HEK293T (cell line): ENCODE results near the gene MACROH2A1.

ENCODE experiments used
- CTCF ChIA-PET: fragments of 350-600 bp; formaldehyde crosslinking; extraction: SDS; loops from one replicate; lab custom pipeline; 2021; ENCODE audit warnings: antibody characterized with exemption, inconsistent platforms; lab: Yijun Ruan, JAX
- POLR2A ChIA-PET: fragments of 350-600 bp; formaldehyde crosslinking; extraction: SDS; loops from one replicate; lab custom pipeline; 2020; ENCODE audit warnings: antibody characterized with exemption, inconsistent platforms; lab: Yijun Ruan, JAX
- DNase-seq: peaks from one replicate; pipeline ENCODE4 v3.0.0; 2012; ENCODE audit warnings: mixed read lengths; ENCODE audit errors: extremely low spot score
- ARNT ChIP-seq: fragments of 450-650 bp; IDR thresholded peaks from 2 replicates; pipeline ENCODE4 v1.6.1; 2017; ENCODE audit warnings: mild to moderate bottlenecking
- BHLHE40 ChIP-seq: fragments of 450-650 bp; IDR thresholded peaks from 2 replicates; pipeline ENCODE4 v1.6.1; 2016; ENCODE audit warnings: mild to moderate bottlenecking, moderate library complexity, borderline replicate concordance
- CTBP1 ChIP-seq: fragments of 450-650 bp; IDR thresholded peaks from 2 replicates; pipeline ENCODE4 v1.6.1; 2016; ENCODE audit warnings: borderline replicate concordance
- ELF4 ChIP-seq: fragments of 450-650 bp; IDR thresholded peaks from 2 replicates; pipeline ENCODE4 v1.6.1; 2017; ENCODE audit warnings: antibody characterized with exemption
- FOXA1 ChIP-seq: fragments of 450-650 bp; IDR thresholded peaks from 2 replicates; pipeline ENCODE4 v1.6.1; 2016; ENCODE audit warnings: mild to moderate bottlenecking
- FOXK2 ChIP-seq: fragments of 450-650 bp; IDR thresholded peaks from 2 replicates; pipeline ENCODE4 v1.6.1; 2016; ENCODE audit warnings: mild to moderate bottlenecking
- FOXM1 ChIP-seq: fragments of 450-650 bp; IDR thresholded peaks from 2 replicates; pipeline ENCODE4 v1.6.1; 2017; ENCODE audit warnings: mild to moderate bottlenecking, borderline replicate concordance
- HDGF ChIP-seq: fragments of 450-650 bp; IDR thresholded peaks from 2 replicates; pipeline ENCODE4 v1.6.1; 2017; ENCODE audit warnings: antibody characterized with exemption, borderline replicate concordance
- L3MBTL2 ChIP-seq: fragments of 450-650 bp; conservative IDR thresholded peaks from 2 replicates; pipeline ENCODE4 v1.6.1; 2016; ENCODE audit warnings: mild to moderate bottlenecking
- LEF1 ChIP-seq: fragments of 450-650 bp; IDR thresholded peaks from 2 replicates; pipeline ENCODE4 v1.6.1; 2017; ENCODE audit warnings: mild to moderate bottlenecking, borderline replicate concordance
- NFRKB ChIP-seq: fragments of 450-650 bp; IDR thresholded peaks from 2 replicates; pipeline ENCODE4 v1.6.1; 2016; ENCODE audit warnings: mild to moderate bottlenecking, moderate library complexity
- PKNOX1 ChIP-seq: fragments of 450-650 bp; IDR thresholded peaks from 2 replicates; pipeline ENCODE4 v1.6.1; 2016
- SP1 ChIP-seq: fragments of 450-650 bp; IDR thresholded peaks from 2 replicates; pipeline ENCODE4 v1.6.1; 2017
- SUZ12 ChIP-seq: fragments of 450-650 bp; IDR thresholded peaks from 2 replicates; pipeline ENCODE4 v1.6.1; 2016; ENCODE audit warnings: mild to moderate bottlenecking
- TARDBP ChIP-seq: fragments of 450-650 bp; IDR thresholded peaks from 2 replicates; pipeline ENCODE4 v1.6.1; 2016
- ZNF384 ChIP-seq: fragments of 450-650 bp; IDR thresholded peaks from 2 replicates; pipeline ENCODE4 v1.6.1; 2016

The MACROH2A1 gene

GRCh38 chr5:135405082-135405481 is 6.1 kb upstream of the MACROH2A1 start:
- CTCF ChIA-PET, result interaction anchor here (0.6 kb wide), 1 partner anchor 237 kb away, joined by 3 read pairs; no protein-coding TSS in a partner anchor
- TF ChIP-seq CTBP1, result no peak
- no peak for TF ChIP-seq FOXA1
- TF ChIP-seq ELF4, result no peak
- no peak for TF ChIP-seq SUZ12
- TF ChIP-seq HDGF, result no peak
- TF ChIP-seq LEF1, result no peak
- TF ChIP-seq PKNOX1, result no peak
- no peak for TF ChIP-seq TARDBP
- TF ChIP-seq FOXK2, result no peak
- TF ChIP-seq L3MBTL2, result no peak
- no peak for DNase-seq
- POLR2A ChIA-PET, result no interaction called here

GRCh38 chr5:135402031-135402430 is 3.0 kb upstream of the MACROH2A1 start:
- DNase-seq, result no peak
- TF ChIP-seq CTBP1, result no peak
- TF ChIP-seq SP1, result no peak
- no peak for TF ChIP-seq FOXA1
- no peak for TF ChIP-seq BHLHE40
- TF ChIP-seq SUZ12, result no peak
- TF ChIP-seq LEF1, result no peak
- TF ChIP-seq ZNF384, result no peak
- TF ChIP-seq HDGF, result no peak
- no peak for TF ChIP-seq PKNOX1
- no peak for TF ChIP-seq ELF4
- TF ChIP-seq L3MBTL2, result no peak
- no peak for TF ChIP-seq NFRKB
- no peak for TF ChIP-seq ARNT
- no peak for TF ChIP-seq FOXM1
- no peak for TF ChIP-seq TARDBP
- TF ChIP-seq FOXK2, result no peak
- CTCF ChIA-PET, result interaction anchor here (0.9 to 1.4 kb wide), 3 partner anchors 24 to 164 kb away, joined by 3 to 4 read pairs (median 4); no protein-coding TSS in a partner anchor
- POLR2A ChIA-PET, result interaction anchor here (1.2 kb wide), 1 partner anchor 32 kb away, joined by 3 read pairs; no protein-coding TSS in a partner anchor

- no peak for TF ChIP-seq FOXK2
- no peak for TF ChIP-seq LEF1
- no peak for TF ChIP-seq ARNT
- TF ChIP-seq HDGF, result no peak
- no peak for TF ChIP-seq TARDBP
- TF ChIP-seq PKNOX1, result no peak
- TF ChIP-seq L3MBTL2, result no peak
- TF ChIP-seq SUZ12, result no peak
- TF ChIP-seq FOXM1, result no peak
- no peak for TF ChIP-seq ZNF384
- no peak for TF ChIP-seq BHLHE40
- TF ChIP-seq SP1, result no peak
- no peak for TF ChIP-seq ELF4
- no peak for TF ChIP-seq FOXA1
- no peak for TF ChIP-seq CTBP1
- TF ChIP-seq NFRKB, result no peak
- no peak for DNase-seq
- CTCF ChIA-PET, result interaction anchor here (1.1 to 1.4 kb wide), 2 partner anchors 25 to 165 kb away, joined by 4 read pairs; no protein-coding TSS in a partner anchor
- POLR2A ChIA-PET, result interaction anchor here (0.7 to 1.2 kb wide), 3 partner anchors 24 to 560 kb away, joined by 3 read pairs; no protein-coding TSS in a partner anchor
Observed at GRCh38 chr5:135400866-135401265, 1.8 kb upstream of the MACROH2A1 start.

GRCh38 chr5:135399794-135400542 is 937 bp upstream of the MACROH2A1 start:
- POLR2A ChIA-PET, result interaction anchor here (1.0 kb wide), 1 partner anchor 25 kb away, joined by 3 read pairs; no protein-coding TSS in a partner anchor
- CTCF ChIA-PET, result interaction anchor here (0.5 to 1.3 kb wide), 2 partner anchors 26 to 684 kb away, joined by 5 read pairs; no protein-coding TSS in a partner anchor
- TF ChIP-seq L3MBTL2 (0 out of 2 replicates have a peak, but pooled peaks have one; percentile 2), HDGF (no peak)
- DNase-seq, result no peak

GRCh38 chr5:135398160-135398854 is 724 bp downstream of the MACROH2A1 start:
- ChIA-PET CTCF (no interaction called here), POLR2A (interaction anchor here (1.4 kb wide), 1 partner anchor 14 kb away, joined by 3 read pairs; no protein-coding TSS in a partner anchor)
- TF ChIP-seq FOXA1 (no peak), FOXK2 (no peak), FOXM1 (no peak), ZNF384 (no peak), PKNOX1 (no peak)
- DNase-seq, result peak; percentile 48

- DNase-seq, result no peak
- CTCF ChIA-PET, result no interaction called here
- TF ChIP-seq ARNT (no peak), CTBP1 (no peak), NFRKB (no peak), ZNF384 (no peak), ELF4 (no peak), SUZ12 (no peak), BHLHE40 (no peak), FOXM1 (no peak), FOXA1 (no peak), HDGF (no peak)
- POLR2A ChIA-PET, result no interaction called here
Observed at GRCh38 chr5:135397084-135397483, 1.9 kb downstream of the MACROH2A1 start.
